ENCODE data around the gene AP4B1. TPM values are rescaled to one million over a fixed set of nuclear protein-coding genes. Genes with fewer than 3 reads are reported as not detected.

The AP4B1 gene
- total RNA-seq, 1 experiment from 2014 or later = 11.1 TPM

DNA sequence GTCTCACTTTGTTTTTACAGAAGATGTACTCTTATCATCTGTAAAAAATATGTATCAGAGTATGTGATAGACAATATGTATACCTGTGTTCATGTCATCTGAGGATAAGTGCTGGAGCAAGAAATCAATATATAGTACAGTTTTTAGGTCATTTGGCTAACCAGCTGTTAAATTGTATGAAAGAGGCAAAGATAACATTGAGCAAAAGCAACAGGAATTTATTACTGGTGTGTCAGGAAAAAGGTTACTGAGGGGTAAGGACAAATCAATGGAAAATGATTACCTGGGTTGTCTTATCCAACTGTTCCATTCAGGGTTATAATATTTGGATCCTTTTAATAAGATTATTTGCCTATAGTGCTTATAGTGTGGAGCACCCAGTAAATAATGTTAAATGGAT, 29.4 kb upstream of the AP4B1 start:
- ChIA-PET RAD21 (ENCODE audit: low non-redundant PET in 1 of 2, low total read pairs in 2 of 2, uncharacterized antibody in 2 of 2, unreplicated experiment in 2 of 2) (no interaction called here), CTCF (interaction anchor here (1.1 kb wide), 1 partner anchor 98 kb away, joined by 4 read pairs; no protein-coding TSS in a partner anchor), POLR2A (no interaction called here)
- H3K9me3 ChIP-seq (ENCODE audit: control insufficient read depth in 1 of 2, insufficient read depth in 1 of 2, low read depth in 1 of 2, low read length in 2 of 2) = no peaks in the 10 kb centered on the region
- no peaks in the 10 kb centered on the region for H3K27me3 ChIP-seq (ENCODE audit: insufficient read depth, low read length)
- H3K4me2 ChIP-seq (ENCODE audit: low read length) = no peak overlapping the region
- H3K79me2 ChIP-seq (ENCODE audit: insufficient read depth, low read length) = peaks cover 87% of the 10 kb centered on the region
- no peaks in the 10 kb centered on the region for H3K9me2 ChIP-seq (ENCODE audit: insufficient read depth)
- TF ChIP-seq ZFX (IDR thresholded peaks at IDR 0.05) (no peak), POLR2A (IDR thresholded peaks at IDR 0.05; ENCODE audit: borderline replicate concordance, extremely low read depth, insufficient read depth, insufficient read length) (no peak), JUND (IDR thresholded peaks at IDR 0.05) (no peak)
- H2AFZ ChIP-seq (ENCODE audit: low read depth, low read length, poor library complexity, severe bottlenecking) = no peak overlapping the region
- no TSS peak for BruUV-seq (replicated peaks)
- DNase-seq (ENCODE audit: low read depth, low spot score) (no peak), ATAC-seq (no peak)
- no peak overlapping the region for H3K4me3 ChIP-seq (replicated peaks in 1 of 2; ENCODE audit: low read depth in 1 of 2, low read length in 2 of 2)
- no peak overlapping the region for H3K27ac ChIP-seq (ENCODE audit: low read depth, low read length)
- no peaks in the 10 kb centered on the region for H3K36me3 ChIP-seq (ENCODE audit: control insufficient read depth in 1 of 2, insufficient read depth in 2 of 2, low read length in 2 of 2)
- H4K20me1 ChIP-seq (ENCODE audit: insufficient read depth) = 0 out of 2 replicates have a peak, but pooled peaks cover 2% of the 10 kb centered on the region
- peaks cover 10 to 15% of the 10 kb centered on the region in 2 experiments; a peak in 3 of 4 replicates for H3K4me1 ChIP-seq (ENCODE audit: control insufficient read depth in 1 of 2, insufficient read depth in 2 of 2, low read length in 2 of 2)
- intact Hi-C loops (cut with micrococcal nuclease) = no loop called here
- no peak overlapping the region for H3K9ac ChIP-seq (ENCODE audit: low read length)

DNA sequence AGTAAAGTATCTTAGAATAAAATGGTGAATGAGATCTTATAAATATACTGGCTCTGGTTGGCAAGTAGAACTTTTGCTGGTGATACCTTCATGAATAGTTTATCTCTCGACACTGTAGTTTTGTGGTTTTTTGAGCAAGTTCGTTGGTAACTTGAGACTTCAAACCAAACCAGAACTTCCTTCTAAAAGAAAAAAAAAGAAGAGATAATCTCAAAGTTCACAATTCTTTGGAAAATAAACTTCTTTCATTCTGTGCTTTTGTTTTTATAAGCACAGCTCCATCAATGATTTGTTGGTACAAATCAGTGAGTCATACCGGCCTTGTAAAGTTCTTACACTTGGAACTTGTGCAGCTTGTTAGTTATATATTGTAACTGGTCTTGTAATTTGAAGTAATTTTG, 26.9 kb upstream of the AP4B1 start:
- ATAC-seq (no peak), DNase-seq (ENCODE audit: low read depth, low spot score) (no peak)
- H2AFZ ChIP-seq (ENCODE audit: low read depth, low read length, poor library complexity, severe bottlenecking) = no peak overlapping the region
- POLR2A ChIA-PET = interaction anchor here (3.5 kb wide), 1 partner anchor 26 kb away, joined by 24 read pairs; the partner anchor contains the start of genes AP4B1 and DCLRE1B
- TF ChIP-seq TCF7L2 (IDR thresholded peaks at IDR 0.05; ENCODE audit: borderline replicate concordance, extremely low read depth, insufficient read depth, insufficient read length) (no peak), RAD21 (IDR thresholded peaks at IDR 0.05; ENCODE audit: low read depth) (no peak), EZH2 (IDR thresholded peaks at IDR 0.05) (no peak), EGR1 (IDR thresholded peaks at IDR 0.05; ENCODE audit: low read depth) (no peak), CBX3 (IDR thresholded peaks at IDR 0.05; ENCODE audit: low read depth) (no peak), CEBPB (IDR thresholded peaks at IDR 0.05; ENCODE audit: low read depth) (no peak), SP1 (IDR thresholded peaks at IDR 0.05; ENCODE audit: low read depth) (no peak), SIN3A (IDR thresholded peaks at IDR 0.05; ENCODE audit: low read depth) (no peak)
- TF ChIP-seq, protein P1, sequence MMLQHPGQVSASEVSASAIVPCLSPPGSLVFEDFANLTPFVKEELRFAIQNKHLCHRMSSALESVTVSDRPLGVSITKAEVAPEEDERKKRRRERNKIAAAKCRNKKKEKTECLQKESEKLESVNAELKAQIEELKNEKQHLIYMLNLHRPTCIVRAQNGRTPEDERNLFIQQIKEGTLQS (IDR thresholded peaks at IDR 0.05) = no peak
- TF ChIP-seq, protein P2, sequence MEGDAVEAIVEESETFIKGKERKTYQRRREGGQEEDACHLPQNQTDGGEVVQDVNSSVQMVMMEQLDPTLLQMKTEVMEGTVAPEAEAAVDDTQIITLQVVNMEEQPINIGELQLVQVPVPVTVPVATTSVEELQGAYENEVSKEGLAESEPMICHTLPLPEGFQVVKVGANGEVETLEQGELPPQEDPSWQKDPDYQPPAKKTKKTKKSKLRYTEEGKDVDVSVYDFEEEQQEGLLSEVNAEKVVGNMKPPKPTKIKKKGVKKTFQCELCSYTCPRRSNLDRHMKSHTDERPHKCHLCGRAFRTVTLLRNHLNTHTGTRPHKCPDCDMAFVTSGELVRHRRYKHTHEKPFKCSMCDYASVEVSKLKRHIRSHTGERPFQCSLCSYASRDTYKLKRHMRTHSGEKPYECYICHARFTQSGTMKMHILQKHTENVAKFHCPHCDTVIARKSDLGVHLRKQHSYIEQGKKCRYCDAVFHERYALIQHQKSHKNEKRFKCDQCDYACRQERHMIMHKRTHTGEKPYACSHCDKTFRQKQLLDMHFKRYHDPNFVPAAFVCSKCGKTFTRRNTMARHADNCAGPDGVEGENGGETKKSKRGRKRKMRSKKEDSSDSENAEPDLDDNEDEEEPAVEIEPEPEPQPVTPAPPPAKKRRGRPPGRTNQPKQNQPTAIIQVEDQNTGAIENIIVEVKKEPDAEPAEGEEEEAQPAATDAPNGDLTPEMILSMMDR (IDR thresholded peaks at IDR 0.05 in 2 of 3, conservative IDR thresholded peaks at IDR 0.05 in 1 of 3; ENCODE audit: borderline replicate concordance in 1 of 3, insufficient read depth in 1 of 3, low read depth in 2 of 3, low read length in 2 of 3) = no peak
- TF ChIP-seq, protein P3, sequence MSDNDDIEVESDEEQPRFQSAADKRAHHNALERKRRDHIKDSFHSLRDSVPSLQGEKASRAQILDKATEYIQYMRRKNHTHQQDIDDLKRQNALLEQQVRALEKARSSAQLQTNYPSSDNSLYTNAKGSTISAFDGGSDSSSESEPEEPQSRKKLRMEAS (IDR thresholded peaks at IDR 0.05) = no peak
- no peak overlapping the region for H3K4me3 ChIP-seq (replicated peaks in 1 of 2; ENCODE audit: low read depth in 1 of 2, low read length in 2 of 2)
- H4K20me1 ChIP-seq (ENCODE audit: insufficient read depth) = 0 out of 2 replicates have a peak, but pooled peaks cover 2% of the 10 kb centered on the region
- H3K4me2 ChIP-seq (ENCODE audit: low read length) = peak overlapping the region; percentile 92; the same call in 1 of the 2 replicates
- no peaks in the 10 kb centered on the region for H3K9me2 ChIP-seq (ENCODE audit: insufficient read depth)
- CTCF ChIA-PET = no interaction called here
- H3K27me3 ChIP-seq (ENCODE audit: insufficient read depth, low read length) = no peaks in the 10 kb centered on the region
- no TSS peak for BruUV-seq (replicated peaks)
- no peaks in the 10 kb centered on the region for H3K9me3 ChIP-seq (ENCODE audit: control insufficient read depth in 1 of 2, insufficient read depth in 1 of 2, low read depth in 1 of 2, low read length in 2 of 2)
- peaks cover 13 to 29% of the 10 kb centered on the region in 2 experiments; a peak in 3 of 4 replicates for H3K4me1 ChIP-seq (ENCODE audit: control insufficient read depth in 1 of 2, insufficient read depth in 2 of 2, low read length in 2 of 2)
- RAD21 ChIA-PET (ENCODE audit: low non-redundant PET in 1 of 2, low total read pairs in 2 of 2, uncharacterized antibody in 2 of 2, unreplicated experiment in 2 of 2) = no interaction called here
- no peak overlapping the region for H3K27ac ChIP-seq (ENCODE audit: low read depth, low read length)
- H3K36me3 ChIP-seq (ENCODE audit: control insufficient read depth in 1 of 2, insufficient read depth in 2 of 2, low read length in 2 of 2) = no peaks in the 10 kb centered on the region
- peaks cover 66% of the 10 kb centered on the region for H3K79me2 ChIP-seq (ENCODE audit: insufficient read depth, low read length)
- H3K9ac ChIP-seq (ENCODE audit: low read length) = no peak overlapping the region
- intact Hi-C loops (cut with micrococcal nuclease) = no loop called here
